ENCODE results near the gene BCL2.

Gene BCL2

DNA sequence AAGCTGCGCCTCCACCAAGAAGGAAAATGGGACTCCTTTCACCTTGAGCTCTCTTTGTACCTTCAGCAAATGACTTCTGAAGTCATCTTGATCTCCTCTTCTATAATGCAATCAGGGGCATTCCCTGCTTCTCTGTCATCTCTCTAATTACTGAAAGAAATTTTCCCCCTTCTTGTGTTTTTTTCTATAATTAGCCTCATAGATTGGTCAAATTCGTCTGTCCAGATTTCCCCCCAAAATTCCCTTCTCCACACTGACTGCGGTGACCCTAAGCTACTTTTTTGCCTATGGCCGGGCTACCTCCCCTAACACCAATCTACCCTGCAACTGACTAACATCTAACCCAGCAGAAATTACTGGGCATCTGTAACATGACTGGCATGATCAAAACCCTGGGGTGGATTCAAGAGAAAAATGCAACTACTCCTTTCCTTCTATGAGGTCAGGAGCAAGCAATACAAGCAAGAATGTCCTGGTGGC is 168.6 kb downstream of the BCL2 start:
- no peak overlapping the region for H3K27ac ChIP-seq (ENCODE audit: low read depth, low read length)
- H3K9ac ChIP-seq (ENCODE audit: low read length) = no peak overlapping the region
- no peaks in the 10 kb centered on the region for H3K4me1 ChIP-seq (ENCODE audit: control insufficient read depth, insufficient read depth, low read length)
- no peak overlapping the region for H3K4me3 ChIP-seq (ENCODE audit: low read length)
- H3K27me3 ChIP-seq (ENCODE audit: control insufficient read depth, insufficient read depth, low read length) = no peaks in the 10 kb centered on the region
- no peaks in the 10 kb centered on the region for H3K36me3 ChIP-seq (ENCODE audit: control insufficient read depth, insufficient read depth, low read length)

DNA sequence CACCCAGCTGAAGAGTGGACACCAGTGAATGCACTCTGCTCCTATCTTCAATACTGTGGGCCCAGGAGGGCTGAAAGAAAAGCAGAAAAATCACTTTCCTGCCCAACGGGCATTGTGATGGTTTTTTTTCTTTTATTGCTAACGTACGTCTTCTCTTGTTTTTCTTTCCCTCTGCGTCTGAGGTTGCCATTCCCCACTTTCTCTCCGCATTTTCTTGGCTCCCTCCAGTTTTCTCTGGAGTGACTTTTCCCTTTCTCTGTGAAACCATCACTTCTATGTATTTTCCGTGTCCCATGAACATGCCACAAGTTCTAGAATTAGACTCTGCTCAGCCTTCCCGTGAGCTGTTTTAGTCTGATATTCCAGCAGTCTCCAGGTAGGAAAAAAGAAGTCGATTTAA is 169.2 kb downstream of the BCL2 start:
- Histone ChIP-seq H3K4me3 (ENCODE audit: low read length) (no peak overlapping the region), H3K27me3 (ENCODE audit: control insufficient read depth, insufficient read depth, low read length) (no peaks in the 10 kb centered on the region), H3K4me1 (ENCODE audit: control insufficient read depth, insufficient read depth, low read length) (no peaks in the 10 kb centered on the region), H3K9ac (ENCODE audit: low read length) (no peak overlapping the region), H3K36me3 (ENCODE audit: control insufficient read depth, insufficient read depth, low read length) (no peaks in the 10 kb centered on the region), H3K27ac (ENCODE audit: low read depth, low read length) (no peak overlapping the region)

DNA sequence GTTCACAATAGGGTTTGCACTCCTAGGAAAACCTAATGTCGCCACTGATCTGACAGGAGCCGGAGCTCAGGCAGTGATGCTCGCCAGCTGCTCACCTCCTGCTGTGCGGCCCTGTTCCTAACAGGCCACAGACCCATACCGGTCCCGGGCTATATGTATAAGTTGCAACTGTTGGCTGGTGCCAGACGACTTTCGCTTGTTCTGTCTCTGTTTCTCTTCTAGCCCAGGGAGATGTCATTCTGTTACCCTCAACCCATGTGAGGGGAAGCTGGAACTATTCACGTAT is 170.3 kb downstream of the BCL2 start:
- Histone ChIP-seq H3K27ac (ENCODE audit: low read depth, low read length) (peak overlapping the region; percentile 10), H3K36me3 (ENCODE audit: control insufficient read depth, insufficient read depth, low read length) (no peaks in the 10 kb centered on the region), H3K4me3 (ENCODE audit: low read length) (no peak overlapping the region), H3K4me1 (ENCODE audit: control insufficient read depth, insufficient read depth, low read length) (no peaks in the 10 kb centered on the region), H3K27me3 (ENCODE audit: control insufficient read depth, insufficient read depth, low read length) (no peaks in the 10 kb centered on the region), H3K9ac (ENCODE audit: low read length) (no peak overlapping the region)

DNA sequence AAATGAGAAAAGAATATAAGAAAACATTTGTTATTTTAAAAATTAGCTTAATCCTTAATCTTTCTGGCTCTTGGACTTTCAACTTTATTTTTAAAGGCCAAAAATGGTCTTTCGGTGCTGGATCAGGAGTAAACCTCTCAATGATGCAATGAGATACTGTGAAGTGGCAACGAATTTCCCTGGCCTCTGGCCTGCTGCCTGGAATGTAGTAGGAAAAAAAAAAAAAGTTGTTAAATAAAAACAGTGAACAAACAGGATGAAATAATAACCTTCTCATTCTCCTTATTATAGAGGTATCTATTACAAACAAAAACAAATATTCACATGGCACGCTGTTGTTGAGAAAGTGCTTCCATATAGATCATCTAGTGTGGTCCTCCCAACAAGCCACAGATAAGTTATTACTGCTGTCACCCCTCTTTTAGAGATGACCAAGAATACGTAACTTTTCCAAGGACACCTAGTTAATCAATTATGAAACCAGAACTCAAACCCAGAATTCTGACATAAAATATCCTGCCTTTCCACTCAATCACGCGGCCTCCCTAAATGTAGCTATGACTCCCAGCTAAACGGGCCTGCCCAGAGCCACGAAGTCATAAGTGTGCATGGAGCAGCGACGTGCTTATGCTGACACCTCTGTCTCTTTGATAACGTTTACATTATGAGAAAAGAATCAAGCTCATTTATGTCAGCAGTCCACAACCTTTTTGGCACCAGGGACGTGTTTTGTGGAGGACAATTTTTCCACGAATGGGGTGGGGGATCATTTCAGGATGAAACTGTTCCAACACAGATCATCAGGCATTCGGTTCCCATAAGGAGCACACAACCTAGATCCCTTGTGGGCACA is 170.9 kb downstream of the BCL2 start:
- Histone ChIP-seq H3K4me3 (ENCODE audit: low read length) (no peak overlapping the region), H3K9ac (ENCODE audit: low read length) (no peak overlapping the region), H3K27me3 (ENCODE audit: control insufficient read depth, insufficient read depth, low read length) (no peaks in the 10 kb centered on the region), H3K4me1 (ENCODE audit: control insufficient read depth, insufficient read depth, low read length) (no peaks in the 10 kb centered on the region), H3K27ac (ENCODE audit: low read depth, low read length) (no peak overlapping the region), H3K36me3 (ENCODE audit: control insufficient read depth, insufficient read depth, low read length) (no peaks in the 10 kb centered on the region)

DNA sequence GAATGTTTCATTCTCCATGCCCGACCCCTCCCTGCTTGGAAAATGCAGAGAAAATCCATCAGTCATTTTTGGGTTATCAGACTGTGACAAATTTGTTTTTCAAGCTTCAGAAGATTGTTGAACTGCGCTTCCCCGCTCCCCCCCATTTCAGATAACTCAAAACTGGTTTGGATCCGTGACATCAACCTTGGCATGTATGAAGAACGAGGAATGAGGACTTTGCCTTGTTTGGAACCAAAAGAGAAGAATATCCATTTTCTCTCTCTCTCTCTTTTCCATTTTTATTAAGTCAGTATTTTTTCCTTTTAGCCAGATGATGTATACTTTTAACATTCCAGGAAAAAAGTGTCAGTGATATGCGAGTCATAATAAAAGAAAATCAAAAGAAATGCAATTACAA is 171.6 kb downstream of the BCL2 start:
- Histone ChIP-seq H3K27me3 (ENCODE audit: control insufficient read depth, insufficient read depth, low read length) (no peaks in the 10 kb centered on the region), H3K36me3 (ENCODE audit: control insufficient read depth, insufficient read depth, low read length) (no peaks in the 10 kb centered on the region), H3K4me1 (ENCODE audit: control insufficient read depth, insufficient read depth, low read length) (no peaks in the 10 kb centered on the region), H3K4me3 (ENCODE audit: low read length) (no peak overlapping the region), H3K9ac (ENCODE audit: low read length) (no peak overlapping the region), H3K27ac (ENCODE audit: low read depth, low read length) (no peak overlapping the region)

DNA sequence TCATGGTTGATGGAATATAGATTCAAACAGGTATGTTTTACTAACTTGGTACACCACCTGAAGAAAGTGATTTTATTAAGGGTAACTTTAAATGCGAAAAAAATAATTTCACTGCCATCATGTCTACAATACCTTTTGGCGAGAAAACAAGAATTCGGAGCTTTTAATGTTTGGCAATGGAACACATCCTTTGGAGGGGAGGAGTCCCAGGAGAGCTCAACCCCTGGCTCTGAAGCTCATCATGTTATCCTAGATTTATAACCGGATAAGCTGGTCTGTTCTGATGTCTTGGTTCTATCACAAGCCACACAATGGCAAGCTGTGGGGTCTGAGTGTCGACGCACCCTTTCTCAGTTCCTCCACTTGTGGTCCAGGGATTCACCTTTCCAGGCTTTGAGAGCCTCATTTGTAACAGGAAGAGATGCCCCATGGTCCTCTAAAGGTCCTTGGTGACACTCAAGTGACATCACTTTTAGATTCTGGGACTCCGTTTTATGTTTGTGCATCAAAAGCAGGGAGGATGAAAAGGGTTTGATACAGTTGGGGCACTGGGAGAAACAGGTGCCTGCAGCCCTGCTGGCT is 172.7 kb downstream of the BCL2 start:
- H3K27me3 ChIP-seq (ENCODE audit: control insufficient read depth, insufficient read depth, low read length) = no peaks in the 10 kb centered on the region
- H3K4me1 ChIP-seq (ENCODE audit: control insufficient read depth, insufficient read depth, low read length) = peaks cover 5% of the 10 kb centered on the region
- H3K27ac ChIP-seq (ENCODE audit: low read depth, low read length) = no peak overlapping the region
- no peak overlapping the region for H3K4me3 ChIP-seq (ENCODE audit: low read length)
- H3K36me3 ChIP-seq (ENCODE audit: control insufficient read depth, insufficient read depth, low read length) = no peaks in the 10 kb centered on the region
- H3K9ac ChIP-seq (ENCODE audit: low read length) = no peak overlapping the region

DNA sequence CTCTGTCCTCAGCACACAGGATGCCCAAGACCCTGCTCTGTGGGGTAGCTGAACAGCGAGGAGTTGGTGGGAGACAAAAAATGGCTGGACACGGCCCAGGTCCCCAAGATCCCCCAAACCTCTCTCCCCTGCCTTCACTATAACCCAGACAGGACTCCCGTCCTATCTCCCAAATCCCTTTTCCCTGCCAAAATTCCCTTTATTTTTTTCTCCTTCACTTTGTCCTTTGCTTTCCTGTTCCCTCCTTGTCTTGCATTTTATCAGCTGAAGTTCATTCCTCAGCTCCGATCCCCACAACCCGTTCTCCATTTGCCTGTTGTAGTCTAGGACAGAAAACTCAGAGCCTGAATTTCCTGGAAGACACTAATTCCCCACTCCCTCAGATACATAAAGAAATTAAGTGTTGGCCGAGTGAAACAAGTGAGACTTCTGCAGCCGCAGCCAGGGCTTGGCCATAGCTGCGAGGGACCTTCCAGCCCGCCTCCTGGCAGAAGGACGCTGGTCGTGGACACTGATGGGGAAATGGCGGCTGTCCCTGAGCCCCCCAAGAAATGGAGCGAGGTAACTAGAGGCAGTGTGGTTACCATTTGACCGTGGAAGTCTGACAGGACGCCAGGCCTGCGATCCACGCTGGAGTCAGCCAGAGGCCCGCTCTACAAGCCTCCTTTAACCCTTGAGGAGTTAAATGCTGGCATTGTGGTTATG is 173.6 kb downstream of the BCL2 start:
- no peak overlapping the region for H3K27ac ChIP-seq (ENCODE audit: low read depth, low read length)

DNA sequence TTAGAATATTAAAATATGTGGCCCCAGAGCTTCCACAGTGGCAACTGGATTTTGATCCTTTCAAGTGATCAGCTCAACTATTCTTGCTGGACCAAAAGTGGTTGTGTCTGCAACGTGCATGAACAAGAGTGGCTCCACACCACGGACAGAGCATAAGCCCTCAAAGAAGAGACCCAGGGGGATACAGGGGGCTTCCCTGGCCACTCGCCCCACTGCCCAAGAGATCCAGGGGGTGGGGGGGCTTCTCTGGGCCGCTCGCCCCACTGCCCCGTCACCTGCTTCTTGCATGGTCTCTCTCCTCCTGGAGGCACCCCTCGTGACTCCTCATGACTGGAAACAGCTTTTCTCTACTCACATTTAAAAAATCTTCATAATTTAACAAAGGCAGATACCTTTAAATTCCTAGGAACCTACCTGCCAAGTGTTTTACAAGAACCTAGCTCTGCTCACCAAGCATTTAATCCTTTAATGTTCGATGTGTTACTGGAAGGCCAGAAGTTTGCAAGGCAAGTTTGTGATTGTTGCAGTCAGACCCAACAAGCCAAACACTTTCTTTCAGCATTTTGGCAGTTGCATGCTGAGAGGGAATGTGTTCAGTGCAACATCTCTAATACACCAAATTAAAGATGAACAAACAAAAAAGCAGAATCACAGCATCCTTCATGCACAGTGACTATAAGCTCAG is 174.3 kb downstream of the BCL2 start:
- Histone ChIP-seq H3K27me3 (ENCODE audit: control insufficient read depth, insufficient read depth, low read length) (no peaks in the 10 kb centered on the region), H3K36me3 (ENCODE audit: control insufficient read depth, insufficient read depth, low read length) (no peaks in the 10 kb centered on the region), H3K27ac (ENCODE audit: low read depth, low read length) (no peak overlapping the region), H3K4me1 (ENCODE audit: control insufficient read depth, insufficient read depth, low read length) (peaks cover 5% of the 10 kb centered on the region), H3K9ac (ENCODE audit: low read length) (no peak overlapping the region), H3K4me3 (ENCODE audit: low read length) (no peak overlapping the region)

More for the DNA sequence above, 173.6 kb downstream of the BCL2 start:
- Histone ChIP-seq H3K36me3 (ENCODE audit: control insufficient read depth, insufficient read depth, low read length) (no peaks in the 10 kb centered on the region), H3K4me3 (ENCODE audit: low read length) (no peak overlapping the region), H3K27me3 (ENCODE audit: control insufficient read depth, insufficient read depth, low read length) (no peaks in the 10 kb centered on the region), H3K9ac (ENCODE audit: low read length) (no peak overlapping the region), H3K4me1 (ENCODE audit: control insufficient read depth, insufficient read depth, low read length) (peaks cover 5% of the 10 kb centered on the region)

DNA sequence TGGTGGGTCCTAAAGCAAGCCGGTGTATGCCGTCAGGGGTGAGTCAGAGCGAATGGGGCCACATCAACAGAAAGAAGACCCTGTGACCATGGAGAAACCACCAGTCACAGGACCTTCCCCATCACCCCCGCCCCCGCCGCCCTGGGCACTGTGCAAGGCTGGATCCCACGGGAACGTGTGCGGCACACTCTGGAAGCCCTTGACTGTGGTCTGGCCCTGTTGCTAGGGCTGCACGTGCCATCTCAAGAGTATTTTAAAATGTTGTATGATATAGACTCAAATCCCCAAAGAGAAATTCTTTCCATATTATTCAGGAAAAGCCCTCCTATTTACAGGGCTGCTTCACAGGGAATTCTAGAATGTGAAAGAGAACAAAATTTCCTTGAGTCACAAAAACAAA is 174.8 kb downstream of the BCL2 start:
- Histone ChIP-seq H3K4me3 (ENCODE audit: low read length) (no peak overlapping the region), H3K27me3 (ENCODE audit: control insufficient read depth, insufficient read depth, low read length) (no peaks in the 10 kb centered on the region), H3K9ac (ENCODE audit: low read length) (no peak overlapping the region), H3K36me3 (ENCODE audit: control insufficient read depth, insufficient read depth, low read length) (no peaks in the 10 kb centered on the region), H3K4me1 (ENCODE audit: control insufficient read depth, insufficient read depth, low read length) (peaks cover 5% of the 10 kb centered on the region), H3K27ac (ENCODE audit: low read depth, low read length) (no peak overlapping the region)

DNA sequence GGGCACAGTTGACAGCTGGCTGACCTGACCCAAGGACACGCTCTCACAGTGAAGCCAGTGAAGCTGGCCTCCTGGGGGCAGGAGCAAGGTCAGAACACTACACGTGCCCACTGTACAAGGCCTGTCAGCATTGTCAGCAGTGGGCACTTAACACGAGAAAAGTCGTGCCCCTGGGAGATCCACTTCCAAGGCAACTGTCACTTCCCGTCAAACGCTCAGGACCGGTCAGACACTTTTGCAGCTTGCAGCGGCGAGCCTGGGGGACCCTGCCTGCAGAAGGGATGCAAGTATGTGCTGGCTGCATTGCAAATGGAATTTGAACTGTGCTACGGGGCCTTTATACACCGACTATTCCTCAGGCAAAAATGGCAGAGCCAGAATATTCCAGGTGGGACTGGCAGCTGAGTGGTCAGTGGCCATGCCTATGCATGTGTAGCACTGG is 176.2 kb downstream of the BCL2 start:
- H3K4me1 ChIP-seq (ENCODE audit: control insufficient read depth, insufficient read depth, low read length) = peaks cover 5% of the 10 kb centered on the region
- H3K36me3 ChIP-seq (ENCODE audit: control insufficient read depth, insufficient read depth, low read length) = no peaks in the 10 kb centered on the region
- no peak overlapping the region for H3K9ac ChIP-seq (ENCODE audit: low read length)
- H3K27me3 ChIP-seq (ENCODE audit: control insufficient read depth, insufficient read depth, low read length) = no peaks in the 10 kb centered on the region
- H3K4me3 ChIP-seq (ENCODE audit: low read length) = no peak overlapping the region
- no peak overlapping the region for H3K27ac ChIP-seq (ENCODE audit: low read depth, low read length)

DNA sequence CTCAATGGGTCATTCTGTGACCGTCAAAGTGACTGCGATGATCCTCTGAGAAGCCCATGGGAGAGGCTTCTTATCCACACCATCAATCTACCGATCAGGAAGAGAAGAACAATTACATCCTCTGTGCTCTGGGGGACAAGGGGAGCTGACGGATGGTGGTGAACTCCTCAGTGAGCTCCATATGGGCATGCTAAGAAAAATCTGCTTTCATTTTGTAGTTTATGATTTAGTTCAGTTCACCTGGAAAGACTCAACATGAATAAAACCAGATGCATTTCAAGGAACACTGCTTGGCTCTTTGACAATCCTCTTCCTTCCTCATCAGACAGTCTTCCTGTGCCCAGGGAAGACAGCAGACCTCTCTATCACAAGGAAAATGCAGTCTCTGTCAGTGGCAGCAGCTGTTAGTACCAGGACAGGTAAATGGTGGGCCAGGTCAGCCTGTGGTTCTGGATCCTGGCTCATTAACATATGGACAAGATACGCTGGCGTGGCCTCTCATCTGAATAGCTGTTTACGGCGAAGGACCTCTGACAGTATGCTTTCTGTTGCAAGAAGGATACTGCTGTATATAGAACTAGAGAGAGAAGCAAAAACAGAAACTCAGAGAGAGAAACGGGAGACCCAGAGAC is 176.9 kb downstream of the BCL2 start:
- Histone ChIP-seq H3K4me1 (ENCODE audit: control insufficient read depth, insufficient read depth, low read length) (peaks cover 5% of the 10 kb centered on the region), H3K27ac (ENCODE audit: low read depth, low read length) (no peak overlapping the region), H3K36me3 (ENCODE audit: control insufficient read depth, insufficient read depth, low read length) (no peaks in the 10 kb centered on the region), H3K9ac (ENCODE audit: low read length) (no peak overlapping the region), H3K4me3 (ENCODE audit: low read length) (no peak overlapping the region), H3K27me3 (ENCODE audit: control insufficient read depth, insufficient read depth, low read length) (no peaks in the 10 kb centered on the region)

DNA sequence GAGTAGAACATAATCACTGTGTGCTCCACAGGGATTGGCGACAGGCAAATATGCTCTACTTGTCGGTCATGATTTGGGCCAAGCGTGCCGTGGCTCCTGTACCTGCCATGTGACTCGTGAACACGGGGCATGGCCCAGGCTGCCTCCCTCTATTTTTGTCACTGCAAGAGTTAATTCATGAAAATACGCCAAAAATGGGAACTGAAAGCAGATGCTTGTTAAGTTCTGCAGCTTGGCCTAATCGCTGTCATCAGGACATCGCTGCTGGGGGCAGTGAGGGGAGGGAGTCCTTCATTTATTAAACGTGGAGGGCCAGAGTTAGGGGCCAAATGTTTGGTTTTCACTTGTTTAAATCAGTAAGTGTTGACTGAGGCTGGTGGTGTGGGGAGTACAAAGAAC is 177.8 kb downstream of the BCL2 start:
- no peak overlapping the region for H3K9ac ChIP-seq (ENCODE audit: low read length)
- peaks cover 5% of the 10 kb centered on the region for H3K4me1 ChIP-seq (ENCODE audit: control insufficient read depth, insufficient read depth, low read length)
- no peaks in the 10 kb centered on the region for H3K36me3 ChIP-seq (ENCODE audit: control insufficient read depth, insufficient read depth, low read length)
- no peak overlapping the region for H3K27ac ChIP-seq (ENCODE audit: low read depth, low read length)
- H3K4me3 ChIP-seq (ENCODE audit: low read length) = no peak overlapping the region
- H3K27me3 ChIP-seq (ENCODE audit: control insufficient read depth, insufficient read depth, low read length) = no peaks in the 10 kb centered on the region

Measured in rectal smooth muscle tissue (tissue), 1 donor.